HG03135 (cell line): Measurements from ENCODE around the gene MYRF.
A peak's percentile ranks its signal among the peaks of the same experiment; 100 is the strongest.

ENCODE experiments used
- ATAC-seq: cut with Tn5 transposase; IDR thresholded peaks from one replicate; pipeline ENCODE4 v1.9.1; 2021; ENCODE audit warnings: mild to moderate bottlenecking, moderate library complexity; ENCODE audit not compliant: unreplicated experiment

MYRF gene

GRCh38 chr11:61814958-61815789 is 62.7 kb downstream of the MYRF start:
- peak; percentile 46 for ATAC-seq

- ATAC-seq = peak; percentile 35
Measured at GRCh38 chr11:61815790-61816735, 63.6 kb downstream of the MYRF start.

- ATAC-seq = peak; percentile 38
Measured at GRCh38 chr11:61816736-61817455, 64.5 kb downstream of the MYRF start, which contains the start of gene FADS1. Gene FADS1, minus strand, starts transcription at chr11:61817003. Its CDS starts 74 bp downstream, at chr11:61816929.

GRCh38 chr11:61817471-61818202 is 65.2 kb downstream of the MYRF start:
- ATAC-seq = no peak

GRCh38 chr11:61820174-61820573 is 67.7 kb downstream of the MYRF start:
- ATAC-seq = no peak

- ATAC-seq = peak; percentile 1
Measured at GRCh38 chr11:61826930-61827570, 74.6 kb downstream of the MYRF start.

- ATAC-seq = peak; percentile 71
Measured at GRCh38 chr11:61827571-61828378, 75.3 kb downstream of the MYRF start, which contains the start of gene FADS2. Gene FADS2, plus strand, starts transcription at chr11:61828300. Its CDS starts 91 bp downstream, at chr11:61828391.

GRCh38 chr11:61828379-61828628 is 75.9 kb downstream of the MYRF start:
- no peak for ATAC-seq

GRCh38 chr11:61828629-61829407 is 76.4 kb downstream of the MYRF start:
- ATAC-seq = peak; percentile 26

- no peak for ATAC-seq
Measured at GRCh38 chr11:61829806-61830205, 77.4 kb downstream of the MYRF start.

- no peak for ATAC-seq
Measured at GRCh38 chr11:61830237-61831105, 78.0 kb downstream of the MYRF start.

- no peak for ATAC-seq
Measured at GRCh38 chr11:61832207-61832606, 79.8 kb downstream of the MYRF start.

- ATAC-seq = no peak
Measured at GRCh38 chr11:61832754-61833153, 80.3 kb downstream of the MYRF start.

- no peak for ATAC-seq
Measured at GRCh38 chr11:61833471-61833870, 81.0 kb downstream of the MYRF start.

- ATAC-seq = no peak
Measured at GRCh38 chr11:61833926-61834277, 81.5 kb downstream of the MYRF start.

GRCh38 chr11:61834278-61835048 is 82.0 kb downstream of the MYRF start:
- peak; percentile 79 for ATAC-seq

- no peak for ATAC-seq
Measured at GRCh38 chr11:61836193-61836592, 83.8 kb downstream of the MYRF start.
